Measurements from ENCODE around the gene CATSPERE.
A peak's percentile ranks its signal among the peaks of the same experiment; 100 is the strongest.

Gene CATSPERE

GRCh38 chr1:244626709-244627108, 165.6 kb downstream of the CATSPERE start:
- DNase-seq (ENCODE audit: low read depth): no peak
- H3K4me3 ChIP-seq (ENCODE audit: low read depth, low read length): no peak overlapping the region
- no peak for TF ChIP-seq CTCF (conservative IDR thresholded peaks at IDR 0.05; ENCODE audit: low read depth, low read length)

GRCh38 chr1:244628789-244629188, 167.7 kb downstream of the CATSPERE start:
- H3K4me3 ChIP-seq (ENCODE audit: low read depth, low read length): no peak overlapping the region
- peak; percentile 55 for DNase-seq (ENCODE audit: low read depth)
- TF ChIP-seq CTCF (conservative IDR thresholded peaks at IDR 0.05; ENCODE audit: low read depth, low read length): no peak

- no peak for TF ChIP-seq CTCF (conservative IDR thresholded peaks at IDR 0.05; ENCODE audit: low read depth, low read length)
- no peak overlapping the region for H3K4me3 ChIP-seq (ENCODE audit: low read depth, low read length)
- DNase-seq (ENCODE audit: low read depth): no peak
Observed at GRCh38 chr1:244633140-244633539, 172.1 kb downstream of the CATSPERE start.

GRCh38 chr1:244634546-244634945, 173.5 kb downstream of the CATSPERE start:
- DNase-seq (ENCODE audit: low read depth): no peak
- H3K4me3 ChIP-seq (ENCODE audit: low read depth, low read length): no peak overlapping the region
- no peak for TF ChIP-seq CTCF (conservative IDR thresholded peaks at IDR 0.05; ENCODE audit: low read depth, low read length)

- no peak overlapping the region for H3K4me3 ChIP-seq (ENCODE audit: low read depth, low read length)
- DNase-seq (ENCODE audit: low read depth): no peak
- TF ChIP-seq CTCF (conservative IDR thresholded peaks at IDR 0.05; ENCODE audit: low read depth, low read length): no peak
Observed at GRCh38 chr1:244636488-244637259, 175.6 kb downstream of the CATSPERE start.

- DNase-seq (ENCODE audit: low read depth): no peak
- no peak overlapping the region for H3K4me3 ChIP-seq (ENCODE audit: low read depth, low read length)
- no peak for TF ChIP-seq CTCF (conservative IDR thresholded peaks at IDR 0.05; ENCODE audit: low read depth, low read length)
Observed at GRCh38 chr1:244639561-244639960, 178.5 kb downstream of the CATSPERE start.

- no peak for DNase-seq (ENCODE audit: low read depth)
- no peak for TF ChIP-seq CTCF (conservative IDR thresholded peaks at IDR 0.05; ENCODE audit: low read depth, low read length)
- no peak overlapping the region for H3K4me3 ChIP-seq (ENCODE audit: low read depth, low read length)
Observed at GRCh38 chr1:244640917-244641316, 179.8 kb downstream of the CATSPERE start.
